HG02973 (cell line): ENCODE results near the gene SCP2.
"Not testable (repeated sequence)": the region's sequence is repeated elsewhere in the genome, so short reads cannot be mapped to it uniquely, and the experiment has no call there.

Source experiments
- ATAC-seq: cut with Tn5 transposase; IDR thresholded peaks from one replicate; pipeline ENCODE4 v1.9.1; 2021; ENCODE audit warnings: moderate library complexity; ENCODE audit not compliant: unreplicated experiment

The SCP2 gene

DNA sequence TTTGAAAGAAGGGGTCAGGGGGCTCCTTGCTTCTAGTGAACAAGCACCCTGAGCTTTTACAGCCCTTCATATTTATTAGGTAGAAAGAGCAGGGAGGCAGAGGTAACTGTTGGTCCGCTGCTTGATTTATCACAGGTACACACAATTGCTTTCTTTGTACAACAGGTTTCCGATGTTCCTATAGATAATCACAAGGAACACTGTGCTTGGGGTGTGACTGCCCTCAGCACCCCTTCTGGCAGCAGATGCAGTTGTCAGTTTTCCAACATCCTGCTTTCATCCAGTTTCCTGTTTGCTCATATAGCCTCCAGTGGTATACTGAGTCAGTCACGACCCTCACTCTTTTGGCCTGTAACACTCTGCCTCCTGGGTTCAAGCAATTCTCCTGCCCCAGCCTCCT, 40.6 kb downstream of the SCP2 start:
- no peak for ATAC-seq

DNA sequence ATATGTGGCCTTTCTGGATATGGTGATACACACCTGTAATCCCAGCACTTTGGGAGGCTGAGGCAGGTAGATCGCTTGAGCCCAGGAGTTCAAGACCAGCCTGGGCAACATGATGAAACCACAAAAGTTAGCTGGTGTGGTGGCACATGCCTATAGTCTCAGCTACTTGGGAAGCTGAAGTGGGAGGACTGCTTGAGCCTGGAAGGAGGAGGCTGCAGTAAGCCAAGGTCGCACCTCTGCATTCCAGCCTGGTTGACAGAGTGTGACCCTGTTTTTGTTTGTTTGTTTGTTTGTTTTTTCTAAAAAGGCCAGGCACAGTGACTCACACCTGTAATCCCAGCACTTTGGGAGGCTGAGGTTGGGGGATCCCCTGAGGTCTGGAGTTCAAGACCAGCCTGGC, 42.2 kb downstream of the SCP2 start:
- not testable (repeated sequence) for ATAC-seq

- ATAC-seq, result no peak
Observed at GRCh38 chr1:52970149-52970548, 43.1 kb downstream of the SCP2 start.

DNA sequence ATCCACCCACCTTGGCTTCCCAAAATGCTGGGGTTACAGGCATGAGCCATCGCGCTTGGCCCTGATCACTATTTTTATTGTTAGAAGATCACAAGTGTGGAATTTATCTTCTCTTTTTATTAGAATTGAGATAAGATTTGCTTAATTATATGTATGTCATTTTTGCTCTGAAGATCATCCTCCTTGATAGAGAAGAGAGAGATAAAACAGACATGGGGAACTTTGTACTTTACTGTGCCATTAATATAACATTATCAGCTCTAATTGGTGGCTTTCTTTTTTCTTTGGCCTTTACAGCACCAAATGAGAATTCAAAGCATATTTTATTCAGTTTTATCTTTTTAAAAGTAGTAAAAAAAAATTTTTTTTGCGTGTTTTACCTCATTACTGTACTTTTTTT, 46.8 kb downstream of the SCP2 start:
- ATAC-seq, result no peak

DNA sequence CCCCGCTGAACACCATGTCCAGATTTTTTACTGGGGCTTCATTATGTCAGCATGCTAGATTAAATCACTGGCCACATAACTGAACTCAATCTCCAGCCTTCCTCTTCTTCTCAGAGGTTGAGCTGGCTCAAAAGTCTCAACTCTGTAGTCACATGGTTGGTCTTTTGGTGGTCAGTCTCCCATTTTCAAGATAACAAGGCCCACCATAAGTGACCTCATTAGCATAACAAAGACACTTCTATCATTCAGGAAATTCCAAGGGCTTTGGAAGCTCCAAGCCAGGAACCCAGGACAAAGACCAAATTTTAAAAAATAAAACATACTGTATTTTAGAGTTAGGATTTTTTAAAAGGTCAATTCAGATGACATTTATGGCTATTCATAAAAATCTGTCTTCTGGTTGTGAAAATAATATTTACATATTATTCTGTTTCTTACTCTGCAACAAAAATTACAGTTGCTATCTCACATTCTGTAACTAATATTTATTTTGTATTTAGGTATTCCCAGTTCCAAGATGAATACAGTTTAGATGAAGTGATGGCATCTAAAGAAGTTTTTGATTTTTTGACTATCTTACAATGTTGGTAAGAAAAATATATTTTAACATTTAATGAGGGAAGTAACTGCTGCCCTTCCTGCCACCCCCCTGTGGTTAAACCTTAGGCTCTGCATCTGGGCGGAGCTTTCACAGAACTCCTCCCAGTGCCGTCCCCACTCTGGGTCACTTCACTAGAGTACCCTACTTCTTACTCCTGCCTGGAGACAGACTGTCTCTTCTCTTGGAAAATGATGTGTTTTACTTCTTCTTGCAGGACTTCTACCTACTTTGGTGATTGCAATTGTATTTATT, 49.3 kb downstream of the SCP2 start:
- no peak for ATAC-seq

GRCh38 chr1:52978045-52978444, 51.0 kb downstream of the SCP2 start:
- ATAC-seq, result no peak

DNA sequence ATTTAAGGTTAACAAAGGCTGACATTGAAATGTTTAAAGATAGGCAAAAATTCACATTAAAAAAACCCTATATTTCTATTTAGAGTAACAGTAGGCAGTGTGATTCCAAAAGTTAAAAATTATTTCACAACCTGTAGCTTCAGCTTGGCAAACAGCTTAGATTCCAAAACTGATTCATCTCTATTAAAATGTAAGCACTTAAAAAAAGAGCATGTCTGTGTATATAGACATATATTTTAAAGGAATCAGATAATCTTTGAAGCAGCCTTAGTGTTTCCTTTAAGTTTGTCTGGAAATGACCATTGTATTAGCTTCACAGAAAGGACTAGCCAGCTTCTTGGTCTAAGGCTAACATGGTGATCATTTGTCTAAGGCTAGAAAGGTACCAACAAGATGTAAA, 65.7 kb downstream of the SCP2 start:
- not testable (repeated sequence) for ATAC-seq

DNA sequence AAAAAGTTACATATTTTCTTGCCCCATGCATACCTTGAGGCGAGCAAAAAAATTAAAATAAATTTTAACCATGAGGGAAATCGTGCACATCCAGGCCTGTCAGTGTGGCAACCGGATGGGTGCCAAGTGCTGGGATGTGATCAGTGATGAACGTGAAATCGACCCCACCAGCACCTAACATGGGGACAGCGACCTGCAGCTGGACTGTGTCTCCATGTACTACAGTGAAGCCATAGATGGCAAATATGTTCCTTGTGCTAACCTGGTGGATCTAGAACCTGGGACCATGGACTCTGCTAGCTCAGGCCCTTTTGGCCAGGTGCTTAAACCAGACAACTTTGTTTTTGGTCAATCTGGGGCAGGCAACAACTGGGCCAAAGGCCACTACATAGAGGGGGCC, 67.6 kb downstream of the SCP2 start:
- no peak for ATAC-seq

DNA sequence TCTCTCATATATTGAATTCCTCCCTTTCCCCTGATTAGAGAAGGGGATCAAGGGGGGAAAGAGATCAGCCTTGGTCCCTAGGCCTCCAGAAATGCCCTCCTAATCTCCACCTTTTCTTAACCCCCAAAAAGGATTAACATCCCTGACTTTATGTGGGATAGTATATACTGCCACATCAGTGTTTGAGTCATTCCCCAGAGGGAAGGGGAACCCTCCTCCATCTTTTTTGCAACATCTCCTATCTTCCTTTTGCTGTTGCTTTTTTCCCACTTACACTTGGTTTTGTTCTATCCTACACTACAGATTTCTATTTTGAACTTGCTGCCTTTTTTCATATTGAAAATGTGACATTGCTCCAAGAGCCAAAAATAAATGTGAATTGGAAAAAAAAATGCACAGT, 69.6 kb downstream of the SCP2 start:
- no peak for ATAC-seq

DNA sequence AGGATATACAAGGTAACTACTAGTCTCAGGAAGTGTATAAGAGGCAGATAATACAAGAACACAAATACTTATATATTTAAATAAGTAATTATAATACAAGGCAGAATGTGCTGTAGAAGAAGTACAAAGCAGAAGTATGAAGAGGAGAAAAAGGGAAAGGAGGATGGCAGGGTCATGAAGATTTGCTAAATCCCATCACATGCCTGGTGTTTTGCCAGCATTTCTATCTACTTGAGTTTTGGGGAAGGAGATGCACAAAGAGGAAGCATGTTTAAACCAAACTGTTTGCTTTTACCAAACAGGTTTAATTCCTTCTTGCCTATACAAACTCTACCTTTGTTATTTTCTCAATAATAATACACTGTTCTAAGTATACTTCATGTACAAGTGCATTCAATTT, 74.1 kb downstream of the SCP2 start:
- ATAC-seq, result no peak

DNA sequence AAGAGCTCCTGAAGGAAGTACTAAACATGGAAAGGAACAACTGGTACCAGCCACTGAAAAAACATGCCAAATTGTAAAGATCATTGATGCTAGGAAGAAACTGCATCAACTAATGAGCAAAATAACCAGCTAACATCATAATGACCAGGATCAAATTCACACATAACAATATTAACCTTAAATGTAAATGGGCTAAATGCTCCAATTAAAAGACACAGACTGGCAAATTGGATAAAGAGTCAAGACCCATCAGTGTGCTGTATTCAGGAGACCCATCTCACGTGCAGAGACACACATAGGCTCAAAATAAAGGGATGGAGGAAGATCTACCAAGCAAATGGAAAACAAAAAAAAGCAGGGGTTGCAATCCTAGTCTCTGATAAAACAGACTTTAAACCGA, 79.5 kb downstream of the SCP2 start:
- not testable (repeated sequence) for ATAC-seq

DNA sequence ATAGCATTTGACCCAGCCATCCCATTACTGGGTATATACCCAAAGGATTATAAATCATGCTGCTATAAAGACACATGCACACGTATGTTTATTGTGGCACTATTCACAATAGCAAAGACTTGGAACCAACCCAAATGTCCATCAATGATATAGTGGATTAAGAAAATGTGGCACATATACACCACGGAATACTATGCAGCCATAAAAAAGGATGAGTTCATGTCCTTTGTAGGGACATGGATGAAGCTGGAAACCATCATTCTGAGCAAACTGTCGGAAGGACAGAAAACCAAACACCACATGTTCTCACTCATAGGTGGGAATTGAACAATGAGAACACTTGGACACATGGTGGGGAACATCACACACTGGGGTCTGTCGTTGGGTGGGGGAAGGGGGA, 83.2 kb downstream of the SCP2 start:
- ATAC-seq, result not testable (repeated sequence)

DNA sequence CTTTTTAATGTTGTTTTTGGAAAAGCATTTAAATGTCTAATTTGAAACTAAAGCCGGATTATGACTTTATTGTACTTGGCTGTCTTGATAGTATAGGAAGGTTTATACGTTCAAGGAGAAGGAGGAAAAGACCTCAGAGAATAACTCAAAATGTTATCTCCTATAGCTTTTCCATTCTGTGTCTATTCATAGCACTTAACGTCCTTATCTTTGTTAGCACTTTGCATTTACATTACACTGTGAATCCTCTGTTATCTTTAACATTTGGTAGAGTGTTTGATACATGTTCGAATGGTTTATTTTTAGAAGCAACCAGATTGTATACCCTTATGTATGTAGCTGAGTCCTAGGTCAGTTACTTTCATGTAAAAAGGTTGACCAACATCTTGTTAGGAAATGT, 84.1 kb downstream of the SCP2 start:
- ATAC-seq, result no peak

- ATAC-seq, result peak; percentile 69
Observed at GRCh38 chr1:53014791-53015507, 87.9 kb downstream of the SCP2 start.

DNA sequence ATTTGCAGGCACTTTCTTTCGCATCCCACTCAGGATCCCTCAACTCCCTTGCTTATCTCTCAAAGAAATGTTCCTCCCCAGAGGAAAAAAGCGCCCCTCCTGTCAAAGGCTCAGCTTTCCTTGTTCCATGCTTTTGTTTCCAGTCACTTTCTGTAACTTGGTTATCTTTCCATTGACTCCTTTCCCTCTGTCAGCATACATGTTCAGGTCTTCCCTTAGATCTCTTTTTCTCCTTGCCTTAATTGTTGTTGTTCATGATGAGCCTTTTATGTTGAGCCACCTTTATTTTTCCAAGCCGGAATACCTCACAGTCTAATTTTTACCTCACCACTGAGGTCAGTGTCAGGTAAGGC, 88.4 kb downstream of the SCP2 start:
- ATAC-seq, result no peak

GRCh38 chr1:53016705-53017104, 89.6 kb downstream of the SCP2 start:
- ATAC-seq, result no peak

GRCh38 chr1:53020588-53020987, 93.5 kb downstream of the SCP2 start:
- ATAC-seq, result no peak

GRCh38 chr1:53022179-53022578, 95.1 kb downstream of the SCP2 start:
- ATAC-seq, result no peak

DNA sequence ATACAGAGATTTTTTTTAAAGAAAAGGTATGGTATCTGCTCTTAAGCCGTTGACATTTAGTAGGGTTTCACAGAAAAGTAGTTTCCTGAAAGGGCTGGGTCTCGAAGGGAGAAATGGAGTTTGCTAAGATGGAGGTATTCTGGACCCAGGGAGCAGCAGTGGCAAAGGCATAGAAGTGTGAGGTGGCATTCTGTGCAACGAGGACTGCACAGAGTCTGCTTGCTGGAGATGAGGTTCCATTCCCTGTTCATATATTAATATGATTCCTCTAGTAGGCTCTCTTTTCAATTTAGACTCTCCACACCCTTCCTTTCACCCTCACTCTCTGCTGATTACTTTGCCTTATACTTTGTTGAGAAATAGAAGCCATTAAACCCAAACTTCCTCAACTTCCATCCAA, 96.5 kb downstream of the SCP2 start:
- ATAC-seq, result no peak

DNA sequence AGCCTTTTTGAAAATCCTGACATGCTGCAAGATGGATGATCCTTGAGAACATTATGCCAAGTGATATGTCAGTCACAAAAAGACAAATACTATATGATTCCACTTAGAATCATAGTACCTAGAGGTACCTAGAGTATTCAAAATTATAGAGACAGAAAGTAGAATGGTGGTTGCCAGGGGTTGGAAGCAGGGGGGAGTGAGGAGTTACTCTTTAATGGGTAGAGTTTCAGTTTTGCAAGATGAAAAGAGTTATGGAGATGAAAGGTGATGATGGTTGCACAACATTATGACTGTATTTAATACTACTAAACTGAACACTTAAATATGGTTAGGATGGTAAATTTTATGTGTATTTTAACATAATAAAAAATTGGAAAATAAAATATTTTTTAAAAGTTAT, 97.0 kb downstream of the SCP2 start:
- ATAC-seq, result no peak

- ATAC-seq, result no peak
Observed at GRCh38 chr1:53025034-53025768, 98.1 kb downstream of the SCP2 start.

GRCh38 chr1:53025769-53026112, 98.7 kb downstream of the SCP2 start:
- no peak for ATAC-seq
